SKM-1 (cell line): ENCODE data around the gene MYL6B.
"Not testable (repeated sequence)": the region's sequence is repeated elsewhere in the genome, so short reads cannot be mapped to it uniquely, and the experiment has no call there.

Source experiments
- DNase-seq: peaks from one replicate; lab custom pipeline; 2025; ENCODE audit not compliant: unreplicated experiment; lab: John Stamatoyannopoulos, UW

MYL6B gene

DNA sequence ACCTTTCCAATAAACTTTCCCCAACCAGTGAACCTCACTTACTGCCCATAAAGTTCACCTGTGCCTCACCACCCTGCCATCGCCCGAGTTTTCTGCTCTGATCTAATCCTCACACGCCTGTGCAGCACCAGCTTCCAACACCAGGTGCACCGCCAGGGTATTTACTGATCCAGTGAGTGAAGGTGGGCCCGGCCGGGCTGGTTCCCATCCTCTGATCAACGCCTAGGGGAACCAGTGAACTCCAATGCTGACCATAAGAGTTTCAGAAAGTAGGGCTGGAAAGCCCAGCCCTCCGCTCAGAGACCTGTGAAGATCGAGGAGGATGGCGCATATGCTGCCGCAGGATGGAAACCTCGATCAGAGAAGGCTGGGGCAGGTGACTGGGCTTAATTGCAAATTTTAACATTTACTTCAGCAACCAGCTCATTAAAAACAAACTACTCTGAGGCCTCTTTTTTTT, 685 bp upstream of the MYL6B start:
- DNase-seq = no peak

DNA sequence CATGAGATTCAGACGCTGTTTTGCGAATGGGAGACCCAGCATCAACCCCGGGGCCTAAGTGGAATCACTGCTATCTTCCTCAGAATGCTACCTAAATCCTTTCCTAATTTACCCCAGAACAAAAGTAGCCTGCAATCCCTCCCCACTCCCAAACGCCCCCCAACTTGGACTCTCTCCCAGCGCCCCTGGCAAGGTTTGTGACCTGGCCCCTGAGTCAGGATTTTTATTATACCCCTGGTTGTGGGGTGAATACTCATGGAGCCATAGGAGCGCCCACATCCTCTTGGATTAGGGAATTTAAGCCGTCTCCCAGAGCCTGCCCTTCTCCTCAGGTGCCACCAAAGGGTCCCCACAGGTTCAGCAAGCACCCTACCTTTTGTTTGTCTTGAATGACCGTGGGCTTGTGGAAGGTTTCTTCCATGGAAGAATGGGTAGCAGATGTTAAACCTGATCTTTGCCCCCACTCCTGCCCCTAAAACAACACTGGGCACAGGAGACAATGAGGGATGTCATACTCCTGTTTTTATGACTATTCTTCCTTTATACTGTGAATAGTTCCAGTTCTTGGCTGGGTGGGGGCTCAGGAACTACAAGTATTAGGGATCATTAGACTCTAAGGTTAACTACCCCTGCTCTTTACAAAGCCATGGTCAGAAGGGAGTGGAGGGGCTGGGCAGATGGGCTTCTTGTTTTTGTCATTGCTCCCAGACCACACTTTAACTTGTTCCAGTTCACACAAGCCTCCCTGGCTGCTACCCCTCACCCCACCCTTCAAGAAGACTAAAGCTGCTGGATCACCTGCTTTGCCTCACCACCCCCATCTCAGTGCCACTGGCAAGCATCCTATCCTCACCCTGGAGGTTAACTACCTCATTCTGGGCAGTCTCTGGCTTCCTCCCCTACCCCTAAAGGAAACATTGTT, 630 bp downstream of the MYL6B start:
- DNase-seq = no peak

DNA sequence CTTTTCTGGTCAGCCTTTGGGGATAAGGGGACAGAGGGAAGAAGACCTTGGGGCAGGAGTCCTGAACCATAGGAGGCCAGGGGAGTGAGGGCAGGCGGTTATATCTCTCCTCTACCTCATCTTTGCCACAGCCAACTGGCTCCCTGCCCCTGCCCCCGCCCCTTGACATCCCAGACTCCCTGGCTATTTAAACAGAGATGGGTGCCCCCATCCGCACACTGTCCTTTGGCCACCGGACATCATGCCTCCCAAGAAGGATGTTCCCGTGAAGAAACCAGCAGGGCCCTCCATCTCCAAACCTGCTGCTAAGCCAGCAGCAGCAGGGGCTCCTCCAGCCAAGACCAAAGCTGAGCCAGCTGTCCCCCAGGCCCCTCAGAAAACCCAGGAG, 1.3 kb downstream of the MYL6B start:
- no peak for DNase-seq

DNA sequence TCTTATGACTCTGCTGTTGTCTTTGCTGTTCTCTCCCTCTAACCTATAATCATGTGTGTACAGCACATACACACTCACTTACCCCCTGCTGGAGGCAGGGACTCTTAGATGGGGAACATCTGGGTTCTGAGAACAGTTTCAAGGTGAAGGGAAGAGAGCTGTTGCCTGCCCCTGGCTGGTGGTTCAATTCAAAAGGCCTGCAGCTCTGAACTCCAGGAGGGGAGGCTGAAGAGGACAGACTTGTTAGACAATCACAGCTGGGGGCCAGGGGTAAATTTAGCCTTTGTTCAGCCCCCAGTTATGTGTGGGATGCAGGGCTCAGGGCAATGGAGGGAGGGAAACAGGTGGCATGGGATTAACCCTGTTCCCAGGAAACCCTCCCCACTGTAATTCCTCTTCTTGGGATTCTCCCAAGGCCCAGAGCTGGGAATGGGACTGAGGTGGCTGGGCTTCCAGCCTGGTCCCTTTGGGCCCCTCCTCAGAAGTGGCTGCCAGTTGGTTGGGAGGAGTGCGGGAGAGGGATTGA, 1.9 kb downstream of the MYL6B start:
- DNase-seq = no peak

- DNase-seq = no peak
Observed at GRCh38 chr12:56154818-56155217, 2.4 kb downstream of the MYL6B start.

GRCh38 chr12:56155256-56155845, 3.0 kb downstream of the MYL6B start:
- DNase-seq = no peak

GRCh38 chr12:56156464-56157200, 4.2 kb downstream of the MYL6B start:
- not testable (repeated sequence) for DNase-seq

DNA sequence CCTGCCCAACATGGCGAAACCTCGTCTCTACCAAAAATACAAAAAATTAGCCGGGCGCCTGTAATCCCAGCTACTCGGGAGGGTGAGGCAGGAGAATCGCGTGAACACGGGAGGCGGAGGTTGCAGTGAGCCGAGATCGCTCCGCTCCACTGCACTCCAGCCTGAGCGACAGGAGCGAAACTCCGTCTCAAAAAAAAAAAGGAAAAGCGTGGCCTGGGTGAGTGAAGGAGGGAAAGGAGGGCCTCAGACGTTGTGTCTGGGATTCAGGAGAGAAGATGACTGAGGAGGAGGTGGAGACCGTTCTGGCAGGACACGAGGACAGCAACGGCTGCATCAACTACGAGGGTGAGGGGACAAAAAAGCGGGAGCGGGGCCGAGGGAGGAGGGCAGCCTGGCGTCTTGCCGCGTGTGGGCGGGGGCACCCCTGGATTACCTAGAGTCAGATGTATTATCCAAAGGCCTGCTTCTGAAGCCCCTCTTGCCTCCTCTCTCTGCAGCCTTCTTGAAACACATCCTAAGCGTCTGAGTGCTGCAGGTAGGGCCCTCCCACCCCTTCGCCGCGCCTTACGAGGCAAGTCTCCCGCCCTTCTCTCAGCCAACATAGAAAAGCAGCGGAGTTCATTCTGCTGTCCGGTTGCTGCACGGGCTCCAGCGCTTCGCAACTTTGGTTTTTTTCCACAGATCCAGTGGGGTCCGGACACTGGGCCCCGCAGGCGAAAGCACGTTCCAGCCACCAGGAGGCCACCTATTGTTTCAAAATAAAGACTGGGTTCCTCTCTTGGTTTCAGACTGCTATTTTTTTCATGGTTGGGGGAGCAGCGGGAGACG, 5.0 kb downstream of the MYL6B start:
- DNase-seq = peak; percentile 50

DNA sequence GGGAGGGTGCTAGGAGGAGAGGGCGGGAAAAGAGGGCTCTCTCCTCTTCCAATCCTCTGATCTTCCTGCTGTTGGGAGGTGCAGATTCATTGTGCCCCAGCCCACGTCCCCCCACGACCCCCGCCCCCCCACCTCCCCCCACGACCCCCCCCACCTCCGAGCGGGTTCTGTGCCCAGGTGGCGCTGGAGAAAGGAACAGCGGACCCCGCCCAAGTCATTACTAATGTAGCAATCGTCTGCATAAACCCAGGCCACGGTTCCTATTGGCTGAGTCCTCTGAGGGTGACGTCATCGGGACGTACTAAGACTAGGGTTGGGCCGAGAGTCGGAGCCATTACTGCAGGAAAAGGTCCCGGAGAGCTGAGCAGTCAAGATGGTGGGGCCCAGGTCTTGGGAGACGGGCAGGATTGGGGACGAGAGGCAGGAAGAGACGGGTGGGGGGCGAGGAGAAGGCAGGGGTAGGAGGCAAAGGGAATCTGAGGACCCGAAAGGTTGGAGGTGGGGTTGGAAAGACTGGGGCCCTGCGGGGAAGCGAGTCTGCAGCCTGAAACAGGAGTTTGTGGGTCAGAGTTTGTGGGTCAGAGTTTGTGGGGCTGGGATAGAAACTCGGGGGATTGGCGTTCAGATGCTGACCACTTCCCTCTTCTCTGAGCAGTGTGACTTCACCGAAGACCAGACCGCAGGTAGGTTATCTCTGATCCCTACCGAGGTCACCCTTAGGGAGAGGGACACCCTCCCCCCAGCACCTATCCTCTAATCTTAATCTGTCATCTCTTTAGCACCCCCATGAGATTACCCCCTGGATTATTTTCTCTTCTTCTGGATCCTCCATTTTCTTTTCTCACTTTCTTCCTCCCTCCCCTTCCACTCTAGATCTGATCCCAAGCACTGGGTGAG, 5.9 kb downstream of the MYL6B start, which contains the start of gene MYL6:
TSS of gene MYL6 (plus strand) at position 331 of the 897 bp plus-strand sequence. CDS start at position 374, 43 bp downstream.
- DNase-seq = peak; percentile 69

- DNase-seq = no peak
Observed at GRCh38 chr12:56158926-56159461, 6.6 kb downstream of the MYL6B start.

GRCh38 chr12:56159482-56160192, 7.2 kb downstream of the MYL6B start:
- no peak for DNase-seq

- no peak for DNase-seq
Observed at GRCh38 chr12:56160193-56160763, 7.9 kb downstream of the MYL6B start.

DNA sequence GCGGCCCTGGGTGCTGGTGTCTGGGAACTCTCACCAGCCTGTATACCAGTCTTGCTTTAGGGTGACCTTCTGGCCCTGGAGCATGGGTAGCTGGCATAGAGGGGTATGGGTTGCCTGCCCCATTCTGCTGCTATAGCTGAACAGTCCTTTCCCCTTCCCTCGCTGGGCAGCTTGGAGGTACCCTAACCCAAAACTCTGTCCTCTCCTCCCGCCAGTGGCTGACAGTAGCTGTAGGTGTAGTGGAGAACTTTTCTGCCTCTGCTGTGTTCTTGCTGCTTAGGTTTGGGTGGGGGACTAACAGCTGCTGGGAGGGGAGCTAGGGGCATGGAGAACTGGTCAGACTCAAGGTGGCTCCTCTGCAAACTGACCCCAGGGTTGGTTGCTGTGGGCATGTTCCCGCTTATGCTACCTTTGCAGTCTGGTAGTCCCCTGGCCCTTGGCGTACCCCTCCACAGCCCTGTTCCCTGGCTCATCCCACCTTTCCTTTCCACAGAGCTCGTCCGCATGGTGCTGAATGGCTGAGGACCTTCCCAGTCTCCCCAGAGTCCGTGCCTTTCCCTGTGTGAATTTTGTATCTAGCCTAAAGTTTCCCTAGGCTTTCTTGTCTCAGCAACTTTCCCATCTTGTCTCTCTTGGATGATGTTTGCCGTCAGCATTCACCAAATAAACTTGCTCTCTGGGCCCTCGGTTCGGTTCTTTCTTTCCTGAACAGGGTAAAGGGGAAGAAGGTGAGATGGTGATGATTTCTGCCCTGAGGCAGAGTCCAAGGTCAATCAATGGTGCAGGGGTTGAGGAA, 8.7 kb downstream of the MYL6B start:
- DNase-seq = no peak

DNA sequence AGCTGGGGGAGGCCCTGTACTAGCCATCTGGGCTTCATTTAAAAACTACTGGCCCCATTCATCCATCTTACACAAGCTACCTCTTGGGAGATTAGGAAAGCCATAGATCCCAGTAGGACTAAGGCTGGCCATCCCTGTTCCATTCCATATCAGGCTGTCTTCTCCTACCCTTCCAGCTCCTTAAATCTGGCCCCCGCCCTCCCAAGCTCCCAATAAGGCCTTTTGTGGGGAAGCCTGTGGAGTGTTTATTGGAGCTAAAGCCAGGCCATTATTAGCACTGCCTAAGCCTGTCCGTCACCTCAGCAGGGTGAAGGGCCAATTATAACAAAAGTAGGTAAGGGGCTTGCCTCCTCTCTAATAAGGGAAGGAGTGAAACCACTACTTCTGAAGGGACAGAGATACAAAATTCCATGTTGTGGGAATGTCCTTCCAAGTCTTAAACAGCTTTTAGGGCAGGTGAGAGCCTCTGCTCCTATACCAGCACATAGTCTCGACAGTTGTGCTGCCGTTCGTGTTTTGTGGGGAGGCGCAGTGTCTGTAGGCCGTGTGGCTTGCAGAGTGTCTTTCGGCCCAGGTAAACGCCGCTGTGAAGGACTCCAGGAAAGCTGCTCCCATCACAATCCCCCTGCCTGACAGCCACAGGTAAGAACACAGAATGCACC, 9.4 kb downstream of the MYL6B start:
- DNase-seq = no peak

GRCh38 chr12:56162468-56163290, 10.3 kb downstream of the MYL6B start:
- no peak for DNase-seq
